AG10803 (cell line): Measurements from ENCODE around the gene TMCC2.
"Not testable (repeated sequence)": the region's sequence is repeated elsewhere in the genome, so short reads cannot be mapped to it uniquely, and the experiment has no call there.

Experiments
- DNase-seq: peaks from one replicate; pipeline ENCODE4 v3.0.0; 2010; ENCODE audit warnings: low read depth
- H3K4me3 ChIP-seq: 2 replicates; pipeline ENCODE4 v1.5.1; 2011; ENCODE audit warnings: mild to moderate bottlenecking, low read length, control low read depth
- CTCF ChIP-seq: conservative IDR thresholded peaks from 2 replicates; pipeline ENCODE4 v1.5.1; 2011; ENCODE audit warnings: mild to moderate bottlenecking, low read length, control low read depth, inconsistent platforms

TMCC2 gene

DNA sequence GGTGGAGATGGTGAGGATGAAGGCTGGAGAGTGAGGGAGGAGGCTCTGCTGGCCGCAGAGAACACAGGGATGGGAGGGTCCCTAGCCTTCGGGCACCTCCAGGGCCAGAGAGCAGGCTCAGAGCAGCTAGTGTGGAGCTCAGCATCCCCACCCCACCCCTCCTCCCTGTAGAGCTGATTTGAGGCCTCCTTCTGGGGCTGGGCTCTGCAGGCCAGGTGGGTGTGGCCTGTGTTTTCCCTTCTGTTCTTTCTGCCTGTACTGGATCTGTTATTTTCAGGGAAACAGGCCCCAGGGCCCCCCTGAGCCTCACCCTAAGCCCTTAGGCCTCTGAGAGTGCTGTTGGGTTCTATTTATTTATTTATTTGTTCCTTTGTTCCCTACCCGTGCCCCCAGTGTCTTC lies 44.8 kb downstream of the TMCC2 start:
- H3K4me3 ChIP-seq = no peak overlapping the region
- TF ChIP-seq CTCF = no peak
- DNase-seq = no peak

DNA sequence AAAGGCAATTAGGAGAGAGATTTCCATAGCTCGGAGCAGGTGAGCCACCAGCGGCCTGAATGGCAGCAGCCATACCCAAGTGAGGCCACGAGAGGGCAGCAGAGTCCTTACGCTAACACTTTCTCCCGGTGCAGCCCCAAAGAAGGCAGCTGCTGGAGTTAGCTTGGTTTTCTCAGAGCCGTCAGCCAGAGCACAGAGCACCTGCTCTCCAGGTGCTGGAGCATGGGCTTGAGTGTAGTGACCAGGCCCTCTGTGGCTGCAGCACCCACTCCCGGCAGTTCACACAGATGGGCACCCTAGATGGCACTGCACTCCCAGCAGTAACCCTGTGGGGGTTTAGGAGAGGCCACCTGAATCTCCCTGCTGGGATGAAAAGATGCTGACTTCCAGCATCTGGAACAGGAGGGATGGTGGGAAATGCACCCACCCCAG lies 45.8 kb downstream of the TMCC2 start:
- no peak overlapping the region for H3K4me3 ChIP-seq
- peak; percentile 98 for TF ChIP-seq CTCF
- DNase-seq = peak; percentile 69

- no peak for DNase-seq
- no peak for TF ChIP-seq CTCF
- no peak overlapping the region for H3K4me3 ChIP-seq
These were observed 46.4 kb downstream of the TMCC2 start for GRCh38 chr1:205274041-205274691.

- TF ChIP-seq CTCF = no peak
- no peak for DNase-seq
- H3K4me3 ChIP-seq = no peak overlapping the region
These were observed 47.4 kb downstream of the TMCC2 start for GRCh38 chr1:205275133-205275532.

DNA sequence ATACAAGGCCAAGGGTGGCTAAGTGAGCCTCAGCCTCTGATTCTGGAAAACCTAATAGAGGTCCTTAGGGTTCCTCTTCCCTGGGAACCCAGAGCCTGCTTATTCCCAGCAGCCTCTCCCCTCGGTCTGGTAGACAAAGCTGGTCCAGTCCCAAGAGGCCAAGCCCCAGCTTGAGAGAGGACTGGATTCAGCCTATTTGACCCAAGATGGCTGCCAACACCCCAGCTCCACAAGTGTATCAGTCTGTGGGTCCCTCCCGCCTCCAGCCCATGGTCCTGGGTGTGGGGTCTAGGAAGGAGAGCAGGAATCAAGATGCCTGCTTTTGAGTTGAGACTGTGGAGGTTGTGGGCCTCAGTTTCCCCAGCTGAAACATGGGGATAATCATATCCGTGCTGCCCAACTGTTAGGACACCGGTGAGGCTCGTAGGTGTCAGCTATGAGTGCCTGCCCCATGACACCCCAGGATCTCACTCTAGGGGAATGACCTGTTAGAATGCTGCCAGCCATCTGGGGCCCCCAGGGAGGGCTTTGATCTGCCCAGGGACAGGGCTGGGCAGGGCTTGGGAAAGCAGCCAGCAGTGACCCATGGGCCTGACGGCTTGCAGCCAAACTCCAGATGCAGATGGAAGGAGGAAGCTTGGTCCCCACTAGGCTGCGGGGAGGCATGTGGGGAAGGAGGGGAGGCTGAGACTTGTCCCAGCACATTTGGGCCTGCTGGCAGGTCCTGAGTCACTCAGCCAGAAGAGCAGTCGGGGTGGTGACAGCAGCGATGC lies 48.4 kb downstream of the TMCC2 start:
- H3K4me3 ChIP-seq = no peak overlapping the region
- TF ChIP-seq CTCF = no peak
- no peak for DNase-seq

DNA sequence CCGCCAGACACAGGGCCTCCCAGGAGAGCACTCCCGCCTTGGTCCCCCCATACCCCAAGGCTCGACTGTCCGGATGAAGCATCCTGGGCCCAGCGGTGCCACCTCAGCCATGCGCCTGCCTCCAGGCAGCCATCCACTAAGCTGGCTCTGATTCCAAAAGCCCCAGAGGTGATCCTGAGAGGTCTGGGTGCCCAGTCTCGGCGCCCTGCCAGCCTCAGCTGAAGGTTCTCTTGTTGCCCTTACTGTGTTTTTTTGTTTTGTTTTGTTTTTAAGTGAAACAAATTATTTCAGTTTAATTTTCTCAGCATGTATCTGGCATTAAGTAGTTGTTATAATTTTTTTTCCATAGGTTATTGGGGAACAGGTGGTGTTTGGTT lies 48.9 kb downstream of the TMCC2 start:
- no peak for TF ChIP-seq CTCF
- DNase-seq = no peak
- H3K4me3 ChIP-seq = no peak overlapping the region

DNA sequence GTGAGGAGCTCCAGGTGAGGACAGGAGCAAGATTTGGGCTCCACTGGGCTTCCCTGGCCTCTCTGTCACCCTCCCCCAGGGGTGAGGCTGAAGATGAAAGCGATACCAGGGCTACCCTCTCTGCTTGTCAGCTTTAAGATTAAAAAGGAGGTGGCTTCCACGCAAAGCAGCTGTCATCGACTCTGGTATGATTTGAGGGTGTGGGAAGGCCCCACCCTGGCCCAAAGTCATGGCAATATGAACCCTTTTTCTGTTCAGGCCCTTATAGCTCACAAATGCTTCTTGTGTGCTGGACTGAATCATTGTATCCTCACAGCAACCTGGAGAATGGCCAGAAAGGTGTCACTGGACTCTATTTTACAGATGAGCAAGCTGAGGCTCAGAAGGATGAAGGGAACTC lies 52.2 kb downstream of the TMCC2 start:
- no peak overlapping the region for H3K4me3 ChIP-seq
- DNase-seq = no peak
- TF ChIP-seq CTCF = no peak

GRCh38 chr1:205280666-205281395 lies 53.1 kb downstream of the TMCC2 start:
- not testable (repeated sequence) for H3K4me3 ChIP-seq

More at GRCh38 chr1:205280666-205281395, 53.1 kb downstream of the TMCC2 start:
- not testable (repeated sequence) for DNase-seq
